HepG2 (cell line): Measurements from ENCODE around the gene SEPTIN10. TPM values are rescaled to one million over a fixed set of nuclear protein-coding genes. Genes with fewer than 3 reads are reported as not detected.

Source experiments
- ATF5 ChIP-seq: sonication (generic); formaldehyde crosslinking; IDR thresholded peaks from 2 replicates; pipeline ENCODE4 v1.4.0; 2020; ENCODE audit warnings: mild to moderate bottlenecking, low read depth, missing genetic modification reagents
- ATF6 ChIP-seq: sonication (generic); formaldehyde crosslinking; conservative IDR thresholded peaks from 2 replicates; pipeline ENCODE4 v1.4.0; 2020; ENCODE audit warnings: missing genetic modification reagents
- CSRNP1 ChIP-seq: sonication (generic); formaldehyde crosslinking; IDR thresholded peaks from 2 replicates; pipeline ENCODE4 v1.8.1; 2023; ENCODE audit warnings: mild to moderate bottlenecking, missing genetic modification reagents
- HDAC2 ChIP-seq: sonication (generic); formaldehyde crosslinking; IDR thresholded peaks from 2 replicates; pipeline ENCODE4 v1.4.0; 2020; ENCODE audit warnings: missing genetic modification reagents
- IKZF1 ChIP-seq: fragments of 450-650 bp; IDR thresholded peaks from 2 replicates; pipeline ENCODE4 v1.7.1; 2016
- IKZF5 ChIP-seq: IDR thresholded peaks from 2 replicates; pipeline ENCODE4 v1.6.1; 2018; ENCODE audit warnings: missing genetic modification reagents, mild to moderate bottlenecking, missing compliant biosample characterization
- MZF1 ChIP-seq: sonication (generic); formaldehyde crosslinking; IDR thresholded peaks from 2 replicates; pipeline ENCODE4 v1.8.1; 2023; ENCODE audit warnings: mild to moderate bottlenecking, missing genetic modification reagents, borderline replicate concordance
- ZNF281 ChIP-seq: sonication (generic); formaldehyde crosslinking; IDR thresholded peaks from 2 replicates; pipeline ENCODE4 v1.4.0; 2020; ENCODE audit warnings: missing genetic modification reagents, borderline replicate concordance
- ZNF3 ChIP-seq: IDR thresholded peaks from 2 replicates; pipeline ENCODE4 v1.7.0; 2017; ENCODE audit warnings: inconsistent platforms
- ZNF501 ChIP-seq: sonication (generic); formaldehyde crosslinking; IDR thresholded peaks from 2 replicates; pipeline ENCODE4 v1.5.1; 2020; ENCODE audit warnings: mild to moderate bottlenecking, moderate library complexity, missing genetic modification reagents
- ZNF619 ChIP-seq: sonication (generic); formaldehyde crosslinking; IDR thresholded peaks from 2 replicates; pipeline ENCODE4 v1.4.0; 2020; ENCODE audit warnings: mild to moderate bottlenecking, missing genetic modification reagents
- ZNF891 ChIP-seq: sonication (generic); formaldehyde crosslinking; IDR thresholded peaks from 2 replicates; pipeline ENCODE4 v1.5.0; 2020; ENCODE audit warnings: mild to moderate bottlenecking, missing genetic modification reagents
- polyA plus RNA-seq, 8 experiments: library from polyadenylated mRNA; depleted of rRNA in 3 of 8; stranded (reverse) in 7 of 8; unstranded in 1 of 8; fragments of >200 nt; fragmentation: Illumina TruSeq in 4 of 8; extraction: Trizol in 4 of 8; gene quantifications; 2 replicates each; pipeline versions ENCODE4 v1.2.1 to v1.2.3, GENCODE V29; 2011 to 2016; ENCODE audit warnings: low read depth in 4 of 8, missing spikeins in 1 of 8, mixed read lengths in 1 of 8; ENCODE audit not compliant: insufficient read depth in 1 of 8
- total RNA-seq, 5 experiments: library from RNA; depleted of rRNA; stranded (reverse); fragments of >200 nt; fragmentation: Illumina TruSeq; extraction: Trizol; gene quantifications; 2 replicates each; pipeline ENCODE4 v1.2.3, GENCODE V29; 2016; ENCODE audit warnings: low read depth in 1 of 5
- TF ChIP-seq, protein P1 (sequence below): sonication (generic); formaldehyde crosslinking; IDR thresholded peaks from 2 replicates; pipeline ENCODE4 v1.4.0; 2020; ENCODE audit warnings: missing genetic modification reagents, borderline replicate concordance
- TF ChIP-seq, protein P2 (sequence below): sonication (generic); formaldehyde crosslinking; conservative IDR thresholded peaks from 2 replicates; pipeline ENCODE4 v1.4.0; 2020; ENCODE audit warnings: missing genetic modification reagents

The SEPTIN10 gene
- total and polyA plus RNA-seq, 2 of the 13 experiments (the other 11 are each of a cell fraction or from before 2014, with no cell fraction given): 45.8 to 67.5 TPM

DNA sequence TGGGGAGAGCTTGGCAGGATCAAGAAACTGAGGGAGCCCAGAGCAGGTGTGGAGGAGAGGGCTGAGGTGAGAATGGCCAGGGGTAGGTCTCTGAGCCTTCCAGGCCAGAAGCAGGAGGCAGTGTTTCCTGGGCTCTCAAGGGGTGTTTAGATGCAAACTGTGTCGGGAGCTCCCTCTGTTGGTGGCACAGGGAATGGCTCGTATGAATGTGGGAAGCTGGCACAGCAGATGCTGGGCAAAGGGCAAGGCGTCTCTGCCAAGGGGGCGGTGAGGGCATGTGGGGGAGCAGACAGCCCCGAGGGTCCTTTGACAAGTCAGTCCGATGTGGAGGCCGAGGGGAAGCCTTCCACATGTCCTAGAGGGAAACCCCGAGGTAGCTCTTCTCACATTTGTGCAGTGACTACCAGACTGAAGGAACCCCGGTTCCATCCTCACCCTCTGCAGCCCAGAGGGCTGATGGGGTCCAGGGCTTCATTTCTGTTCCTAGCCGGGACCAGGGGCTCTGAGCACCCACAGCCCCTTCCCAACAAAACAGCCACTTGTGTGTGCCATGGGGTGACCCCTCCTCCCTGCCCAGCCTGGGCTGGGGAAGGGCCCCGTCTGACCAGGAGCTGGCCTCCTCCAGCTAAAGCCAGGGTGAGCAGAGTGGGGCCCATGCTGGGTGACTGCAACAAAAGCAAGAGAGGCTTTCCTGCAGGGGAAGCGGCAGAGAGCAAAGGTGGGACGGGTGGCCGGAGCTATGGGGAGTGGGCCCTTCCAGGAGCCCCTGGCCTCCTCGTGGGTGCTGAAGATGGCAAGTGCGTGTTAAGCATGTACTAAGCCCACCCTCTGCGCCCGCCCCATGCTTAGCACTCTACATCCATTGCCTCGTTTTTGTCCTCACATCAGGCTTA, 103.4 kb downstream of the SEPTIN10 start (continued):
- no peak for TF ChIP-seq MZF1 (CRISPR knock-in tag)
- no peak for TF ChIP-seq ATF6 (CRISPR knock-in tag)
- peak; percentile 55; the same call in 1 of the 2 replicates for TF ChIP-seq ZNF891 (CRISPR knock-in tag)
- TF ChIP-seq ZNF281 (CRISPR knock-in tag): no peak
- no peak for TF ChIP-seq CSRNP1
- TF ChIP-seq ATF5 (CRISPR knock-in tag): no peak
- no peak for TF ChIP-seq ZNF3 (CRISPR knock-in tag)
- TF ChIP-seq ZNF619 (CRISPR knock-in tag): no peak
- TF ChIP-seq HDAC2 (CRISPR knock-in tag): no peak
- TF ChIP-seq, protein P1, sequence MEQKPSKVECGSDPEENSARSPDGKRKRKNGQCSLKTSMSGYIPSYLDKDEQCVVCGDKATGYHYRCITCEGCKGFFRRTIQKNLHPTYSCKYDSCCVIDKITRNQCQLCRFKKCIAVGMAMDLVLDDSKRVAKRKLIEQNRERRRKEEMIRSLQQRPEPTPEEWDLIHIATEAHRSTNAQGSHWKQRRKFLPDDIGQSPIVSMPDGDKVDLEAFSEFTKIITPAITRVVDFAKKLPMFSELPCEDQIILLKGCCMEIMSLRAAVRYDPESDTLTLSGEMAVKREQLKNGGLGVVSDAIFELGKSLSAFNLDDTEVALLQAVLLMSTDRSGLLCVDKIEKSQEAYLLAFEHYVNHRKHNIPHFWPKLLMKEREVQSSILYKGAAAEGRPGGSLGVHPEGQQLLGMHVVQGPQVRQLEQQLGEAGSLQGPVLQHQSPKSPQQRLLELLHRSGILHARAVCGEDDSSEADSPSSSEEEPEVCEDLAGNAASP (CRISPR knock-in tag): 0 out of 2 replicates have a peak, but pooled peaks have one; percentile 16
- no peak for TF ChIP-seq IKZF1
- TF ChIP-seq ZNF501 (CRISPR knock-in tag): no peak
- TF ChIP-seq IKZF5: peak; percentile 43; the same call in 1 of the 2 replicates
- TF ChIP-seq, protein P2, sequence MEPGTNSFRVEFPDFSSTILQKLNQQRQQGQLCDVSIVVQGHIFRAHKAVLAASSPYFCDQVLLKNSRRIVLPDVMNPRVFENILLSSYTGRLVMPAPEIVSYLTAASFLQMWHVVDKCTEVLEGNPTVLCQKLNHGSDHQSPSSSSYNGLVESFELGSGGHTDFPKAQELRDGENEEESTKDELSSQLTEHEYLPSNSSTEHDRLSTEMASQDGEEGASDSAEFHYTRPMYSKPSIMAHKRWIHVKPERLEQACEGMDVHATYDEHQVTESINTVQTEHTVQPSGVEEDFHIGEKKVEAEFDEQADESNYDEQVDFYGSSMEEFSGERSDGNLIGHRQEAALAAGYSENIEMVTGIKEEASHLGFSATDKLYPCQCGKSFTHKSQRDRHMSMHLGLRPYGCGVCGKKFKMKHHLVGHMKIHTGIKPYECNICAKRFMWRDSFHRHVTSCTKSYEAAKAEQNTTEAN: no peak
